GM21576 (cell line): Measurements from ENCODE around the gene S100A9.

Experiments used
- ATAC-seq: cut with Tn5 transposase; IDR thresholded peaks from one replicate; pipeline ENCODE4 v1.9.1; 2021; ENCODE audit warnings: mild to moderate bottlenecking, moderate library complexity; ENCODE audit not compliant: unreplicated experiment

S100A9 gene

DNA sequence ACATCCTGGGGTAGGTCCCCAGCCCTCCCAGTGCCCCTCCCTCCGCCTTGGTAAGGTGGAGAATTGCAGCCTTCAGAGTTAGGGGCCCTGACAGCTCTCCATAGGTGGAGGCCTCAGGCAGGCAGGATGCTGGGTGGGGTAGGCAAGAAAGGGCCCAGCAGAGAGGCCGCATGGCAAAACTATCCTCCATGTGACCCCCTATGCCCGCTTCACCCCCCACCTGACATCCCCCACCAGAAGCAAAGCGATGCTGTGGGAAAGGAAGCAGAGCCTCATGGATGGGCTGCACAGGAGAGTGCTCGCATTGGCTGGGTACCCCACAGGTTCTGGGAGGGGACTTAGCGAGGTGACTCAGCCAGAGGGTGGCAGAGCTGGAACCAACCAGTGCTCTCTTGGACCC, 1.6 kb downstream of the S100A9 start:
- no peak for ATAC-seq

DNA sequence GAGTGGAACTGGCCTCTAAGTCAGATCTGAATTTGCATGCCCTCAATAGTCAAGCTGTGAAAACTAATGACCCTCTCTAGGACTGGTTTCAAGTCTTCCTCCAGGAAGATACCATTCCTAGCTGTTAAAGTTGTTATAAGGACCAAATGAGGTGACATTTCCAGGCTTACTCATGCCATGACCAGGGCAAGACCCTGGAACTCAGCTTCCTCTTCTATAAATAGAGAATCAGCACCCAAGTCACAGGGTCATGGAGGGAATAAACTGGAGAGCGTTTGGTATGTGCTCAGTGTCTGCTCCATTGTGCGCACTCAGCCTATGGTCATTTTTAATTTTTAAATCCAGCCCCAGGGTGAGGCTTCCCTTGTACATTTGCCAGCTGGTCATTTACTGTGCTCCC, 2.5 kb downstream of the S100A9 start:
- ATAC-seq: no peak

DNA sequence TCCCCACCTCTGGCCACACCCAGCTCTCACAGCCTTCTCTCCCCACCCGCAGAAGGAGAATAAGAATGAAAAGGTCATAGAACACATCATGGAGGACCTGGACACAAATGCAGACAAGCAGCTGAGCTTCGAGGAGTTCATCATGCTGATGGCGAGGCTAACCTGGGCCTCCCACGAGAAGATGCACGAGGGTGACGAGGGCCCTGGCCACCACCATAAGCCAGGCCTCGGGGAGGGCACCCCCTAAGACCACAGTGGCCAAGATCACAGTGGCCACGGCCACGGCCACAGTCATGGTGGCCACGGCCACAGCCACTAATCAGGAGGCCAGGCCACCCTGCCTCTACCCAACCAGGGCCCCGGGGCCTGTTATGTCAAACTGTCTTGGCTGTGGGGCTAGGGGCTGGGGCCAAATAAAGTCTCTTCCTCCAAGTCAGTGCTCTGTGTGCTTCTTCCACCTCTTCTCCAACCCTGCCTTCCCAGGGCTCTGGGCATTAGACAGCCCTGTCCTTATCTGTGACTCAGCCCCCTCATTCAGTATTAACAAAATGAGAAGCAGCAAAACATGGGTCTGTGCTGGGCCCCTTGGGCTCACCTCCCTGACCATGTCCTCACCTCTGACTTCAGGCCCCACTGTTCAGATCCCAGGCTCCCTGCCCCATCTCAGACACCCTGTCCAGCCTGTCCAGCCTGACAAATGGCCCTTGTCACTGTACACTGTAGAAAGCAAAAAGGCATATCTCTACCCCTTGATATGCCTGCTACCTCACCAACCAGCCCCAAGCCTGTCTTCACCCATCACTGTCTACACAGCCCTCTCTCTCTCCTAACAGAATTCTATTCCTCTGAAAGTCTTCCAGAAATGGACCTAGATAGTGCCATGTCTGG, 3.2 kb downstream of the S100A9 start:
- no peak for ATAC-seq

DNA sequence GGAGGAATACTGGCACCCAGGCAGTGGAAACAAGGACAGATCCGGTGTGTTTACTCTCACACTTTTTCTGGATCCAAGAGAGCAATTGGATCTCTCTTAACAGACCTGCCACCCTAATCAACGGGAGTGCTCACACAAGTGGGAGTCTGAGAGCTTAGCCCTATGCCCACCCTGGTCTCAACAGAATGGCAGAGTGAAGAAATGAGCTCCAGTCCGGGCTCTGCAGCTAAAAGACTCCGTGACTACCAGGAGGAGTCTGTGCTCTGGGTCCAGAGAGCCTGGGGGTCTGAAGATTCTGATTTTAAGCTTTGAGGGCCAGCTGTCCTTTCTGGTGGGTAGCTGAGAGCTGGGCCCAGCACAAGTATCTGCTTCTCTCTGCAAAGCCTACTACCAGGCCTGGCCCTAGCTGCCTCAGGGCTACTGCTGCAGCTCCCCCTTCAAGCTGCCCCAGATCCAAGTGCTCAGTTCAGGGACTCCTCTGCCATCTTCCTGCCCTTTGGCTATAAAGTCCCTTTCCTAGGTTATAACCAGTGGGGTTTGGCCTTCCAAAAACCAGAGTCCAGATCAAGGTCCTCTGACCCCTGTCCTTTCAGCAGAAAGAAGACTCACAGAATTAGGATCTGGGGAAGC, 3.9 kb downstream of the S100A9 start:
- no peak for ATAC-seq

DNA sequence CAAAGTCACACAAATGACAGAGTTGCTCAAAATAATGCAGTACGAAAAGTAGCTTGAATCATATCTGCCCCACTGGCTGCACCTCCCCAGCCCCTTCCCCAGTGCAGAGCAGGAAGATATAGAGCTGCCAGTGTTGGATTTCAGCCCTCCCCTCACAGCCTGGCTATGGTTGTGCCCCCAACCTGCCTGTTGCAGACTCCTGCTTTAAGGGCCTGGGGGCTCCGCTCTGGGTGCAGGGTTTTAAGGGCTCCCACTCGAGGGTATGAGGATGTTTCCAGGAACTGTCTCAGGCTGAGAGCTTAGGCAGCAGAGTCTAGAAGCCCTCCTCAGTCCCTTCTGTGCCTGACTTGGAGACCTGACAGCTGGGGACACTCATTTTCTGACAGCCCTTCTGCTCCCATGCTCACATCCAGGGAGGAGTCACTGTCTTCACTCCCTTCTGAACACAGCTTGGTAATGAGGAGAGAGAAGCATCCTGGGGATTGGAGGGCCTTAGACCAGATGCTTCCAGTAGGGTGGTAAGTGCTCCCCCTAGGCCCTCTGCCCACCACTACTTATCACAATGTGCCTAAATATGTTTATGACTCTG, 4.6 kb downstream of the S100A9 start:
- ATAC-seq: no peak

DNA sequence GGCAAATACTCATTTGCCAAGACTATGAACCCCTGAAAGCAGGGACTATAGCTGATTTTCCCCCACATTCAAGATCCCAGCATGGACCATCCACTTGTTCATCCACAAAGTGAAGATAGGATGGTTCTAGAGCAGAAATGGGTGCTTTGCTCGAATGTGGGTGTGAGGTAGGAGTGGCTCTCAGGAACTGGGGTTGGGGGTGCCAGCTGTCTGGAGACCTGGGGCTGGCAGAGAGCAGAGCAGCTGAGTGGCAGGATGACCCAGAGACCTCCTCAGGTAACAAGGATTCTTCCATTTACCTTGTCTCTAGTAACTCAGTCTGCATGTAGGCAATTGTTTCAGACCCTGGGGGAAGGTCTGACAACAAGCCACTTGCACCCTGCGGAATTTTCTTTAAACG, 6.0 kb downstream of the S100A9 start:
- ATAC-seq: no peak

DNA sequence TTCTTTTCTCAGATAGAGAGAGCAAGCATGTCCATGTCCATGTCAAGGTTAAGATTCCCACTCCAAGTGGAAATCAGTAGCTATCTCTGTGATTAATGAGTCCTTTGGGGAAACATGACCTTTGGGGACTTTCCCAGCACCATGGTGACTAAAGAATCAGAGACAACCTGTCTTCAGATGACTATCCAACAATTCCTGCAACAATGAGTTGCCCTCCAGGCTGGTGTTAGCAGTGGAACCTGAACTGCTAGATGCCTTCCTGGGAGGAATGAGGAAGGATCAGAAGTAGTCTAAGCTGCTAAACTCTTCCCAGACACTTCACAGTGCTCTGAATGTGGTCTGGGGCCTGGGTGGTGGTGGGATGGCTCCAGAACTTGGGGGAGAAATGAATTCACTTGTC, 6.5 kb downstream of the S100A9 start:
- no peak for ATAC-seq

DNA sequence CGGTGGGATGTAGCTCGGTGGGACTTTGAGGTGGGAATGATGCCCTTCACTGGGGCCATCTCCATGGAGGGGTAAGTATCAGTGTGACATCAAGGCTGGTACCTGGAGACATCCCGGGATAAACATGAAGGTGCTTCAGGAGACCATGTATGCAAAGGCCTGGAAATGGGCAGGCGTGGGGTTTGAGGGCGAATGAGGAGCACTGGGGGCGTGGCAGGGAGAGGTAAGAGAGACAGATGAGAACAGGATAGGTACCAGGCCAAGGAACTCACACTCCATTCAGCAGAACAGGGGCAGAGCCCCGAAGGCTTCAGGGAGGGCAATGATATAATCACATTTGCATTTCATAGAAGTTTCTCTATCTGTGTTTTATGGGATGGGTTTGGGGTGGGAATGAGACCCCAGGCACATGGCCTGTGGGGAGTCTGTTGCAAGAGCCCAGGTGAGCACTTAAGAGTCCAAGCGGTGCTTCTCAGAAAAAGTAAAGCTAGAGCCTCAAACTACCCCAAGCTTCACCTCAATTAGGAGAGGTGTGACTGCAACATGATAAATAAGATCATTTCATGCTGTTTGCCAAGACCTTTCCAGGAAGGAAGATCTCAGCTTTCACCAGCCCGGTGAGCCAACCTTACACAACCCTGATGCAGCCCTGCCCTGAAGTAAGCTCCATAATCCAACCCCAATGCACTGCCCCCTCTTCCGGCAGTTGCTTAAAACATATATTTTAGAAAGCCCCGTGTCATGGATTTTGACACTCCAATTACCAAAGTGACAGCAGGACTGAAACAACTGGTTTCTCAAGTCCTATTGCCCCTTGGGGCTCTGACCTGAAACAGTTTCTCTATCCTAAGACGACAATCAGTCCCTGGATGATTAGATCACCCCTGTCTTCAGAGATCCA, 7.4 kb downstream of the S100A9 start:
- no peak for ATAC-seq

DNA sequence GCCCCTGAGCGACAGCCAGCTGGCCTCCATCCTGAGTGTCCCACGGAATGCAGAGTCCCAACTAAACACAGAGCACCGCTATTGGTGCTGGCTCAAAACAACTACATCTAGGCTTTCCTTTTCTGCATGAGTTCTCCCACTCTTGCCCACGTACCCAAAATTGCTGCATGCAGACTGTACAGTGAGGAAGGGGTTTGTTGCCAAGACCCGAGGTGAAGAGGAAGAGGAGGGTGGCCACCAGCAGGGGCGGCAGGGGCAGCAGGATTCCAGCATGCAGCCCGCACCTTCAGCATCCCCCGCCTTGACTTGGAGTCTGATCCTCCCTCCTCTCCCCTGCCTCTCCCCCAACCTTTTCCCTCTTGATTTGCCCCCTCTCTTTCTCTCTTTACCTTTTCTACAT, 8.0 kb downstream of the S100A9 start:
- no peak for ATAC-seq

DNA sequence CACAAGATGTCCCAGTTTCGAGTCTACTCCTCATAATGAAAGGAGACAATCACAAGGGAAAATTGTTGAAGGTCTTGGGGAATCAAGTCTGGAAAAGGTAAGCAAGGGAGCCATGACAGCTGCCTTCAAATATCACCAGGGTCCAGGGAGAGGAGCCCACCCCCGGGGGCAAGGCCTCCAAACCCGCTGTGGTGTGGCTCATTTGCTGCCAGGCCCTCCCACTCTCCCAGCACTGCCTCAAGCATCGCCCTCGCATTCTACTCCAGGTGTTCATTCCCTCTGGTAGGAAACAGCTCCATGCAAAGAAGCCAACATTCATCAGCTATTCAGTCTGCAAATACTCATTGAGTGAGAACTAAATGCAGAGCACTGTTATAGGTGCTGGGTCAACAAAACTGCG, 8.6 kb downstream of the S100A9 start:
- no peak for ATAC-seq

DNA sequence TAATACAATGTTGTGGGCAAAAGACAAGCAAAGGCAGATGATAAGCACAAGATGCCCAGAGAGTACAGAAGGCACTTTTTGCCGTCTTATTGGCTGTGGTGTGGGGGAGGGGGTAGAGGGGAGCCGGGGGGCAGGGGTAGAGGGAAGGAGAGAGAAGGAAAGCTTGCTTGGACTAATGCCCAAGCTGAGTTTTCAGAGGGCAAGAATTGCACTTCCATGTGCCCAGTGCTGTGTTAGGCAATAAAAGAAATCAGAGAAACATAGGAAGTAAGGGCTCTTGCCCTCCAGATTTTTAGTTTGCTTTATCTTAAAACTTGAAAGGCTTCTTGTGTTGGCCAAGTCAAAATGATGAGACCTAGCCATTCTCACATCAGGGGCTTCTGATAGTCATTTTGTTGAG, 9.4 kb downstream of the S100A9 start:
- ATAC-seq: no peak

DNA sequence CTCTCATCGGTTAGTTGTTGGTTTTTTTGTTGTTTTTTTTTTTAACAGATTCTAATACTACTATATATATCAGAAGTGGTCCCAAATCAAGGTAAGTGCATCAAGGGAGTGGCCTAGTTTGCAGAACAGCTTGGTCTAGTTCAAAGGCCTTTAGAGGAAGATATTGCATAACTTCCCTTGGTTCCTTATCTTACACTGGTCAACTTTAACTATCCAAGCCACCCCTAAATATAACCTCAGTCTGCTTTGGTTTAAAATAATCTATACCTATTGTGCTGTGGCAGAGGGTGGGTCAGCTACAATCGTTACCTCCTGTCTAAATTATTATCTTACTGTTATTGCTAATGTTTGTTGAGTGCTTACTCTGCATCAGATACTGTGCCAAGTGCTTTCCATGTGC, 10.8 kb downstream of the S100A9 start:
- no peak for ATAC-seq

DNA sequence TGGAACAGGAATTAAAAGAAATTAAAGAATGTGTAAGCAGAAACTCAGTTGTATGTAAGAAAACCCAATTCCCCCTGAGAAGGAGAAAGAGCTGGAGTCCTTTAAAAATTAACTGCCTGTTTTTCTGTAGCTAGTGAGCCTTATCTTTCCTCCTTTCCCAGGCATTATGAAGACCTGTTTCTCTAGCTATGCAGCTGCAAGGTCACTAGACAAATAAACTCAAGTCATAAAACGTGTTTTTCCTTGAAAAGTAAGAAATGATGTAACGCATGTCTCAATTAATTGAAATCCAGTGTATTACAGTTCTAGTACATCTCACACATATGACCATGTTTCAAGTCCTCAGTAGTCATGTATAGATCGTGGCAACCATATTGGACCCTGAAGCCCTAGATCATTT, 12.5 kb downstream of the S100A9 start:
- no peak for ATAC-seq

DNA sequence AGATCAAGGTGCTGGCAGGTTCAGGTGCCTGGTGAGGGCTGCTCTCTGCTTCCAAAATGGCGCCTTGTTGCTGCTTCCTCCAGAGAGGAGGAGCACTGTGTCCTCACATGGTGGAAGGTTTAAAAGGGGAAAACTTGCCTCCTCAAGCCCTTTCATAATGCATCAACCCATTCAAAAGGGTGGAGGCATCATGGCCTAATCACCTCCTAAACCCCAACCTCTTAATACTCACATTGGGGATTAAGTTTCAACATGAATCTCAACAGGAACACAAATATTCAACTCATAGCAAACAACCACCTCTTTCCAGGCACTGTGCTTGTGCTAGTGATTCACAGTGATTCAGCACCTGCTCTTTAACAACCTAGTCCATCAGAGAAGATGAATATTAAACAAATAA, 13.6 kb downstream of the S100A9 start:
- no peak for ATAC-seq

DNA sequence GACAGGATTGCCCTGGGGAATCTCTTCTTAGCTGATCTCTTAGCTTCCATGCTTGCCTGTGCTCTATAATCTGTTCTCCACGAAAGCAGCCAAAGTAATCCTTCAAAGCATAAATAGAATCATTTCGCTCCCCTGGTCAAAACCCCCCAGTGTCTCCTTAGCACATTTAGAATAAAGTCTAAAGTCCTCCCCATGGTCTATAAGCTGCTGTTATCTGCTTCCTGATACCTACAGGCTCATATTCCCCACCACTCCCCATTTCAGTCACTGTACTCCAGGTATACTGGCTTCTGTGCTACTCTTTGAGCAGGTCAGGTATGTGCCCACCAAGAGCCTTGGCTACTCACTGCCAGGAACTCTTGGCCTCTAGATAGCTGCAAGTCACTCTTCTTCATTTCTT, 14.9 kb downstream of the S100A9 start:
- ATAC-seq: no peak

DNA sequence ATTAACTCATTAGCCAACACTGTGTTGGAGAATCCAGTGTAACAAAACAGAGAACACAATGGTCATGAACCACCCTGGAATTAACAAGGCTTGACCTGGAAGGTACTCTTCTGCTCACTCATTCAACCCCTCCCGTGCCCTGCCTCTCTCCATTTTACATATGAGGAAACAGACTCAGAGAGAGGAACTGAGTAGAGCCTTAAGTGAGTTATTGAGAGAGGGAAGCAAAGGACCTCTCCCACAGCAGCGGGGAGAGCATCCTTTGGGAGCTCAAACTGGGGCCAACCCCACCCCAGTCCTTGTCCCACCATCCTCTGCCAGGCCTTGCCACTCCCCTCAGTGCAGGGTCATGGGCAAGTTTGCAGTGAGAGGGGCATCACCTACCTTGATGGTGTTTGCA, 16.4 kb downstream of the S100A9 start:
- no peak for ATAC-seq

DNA sequence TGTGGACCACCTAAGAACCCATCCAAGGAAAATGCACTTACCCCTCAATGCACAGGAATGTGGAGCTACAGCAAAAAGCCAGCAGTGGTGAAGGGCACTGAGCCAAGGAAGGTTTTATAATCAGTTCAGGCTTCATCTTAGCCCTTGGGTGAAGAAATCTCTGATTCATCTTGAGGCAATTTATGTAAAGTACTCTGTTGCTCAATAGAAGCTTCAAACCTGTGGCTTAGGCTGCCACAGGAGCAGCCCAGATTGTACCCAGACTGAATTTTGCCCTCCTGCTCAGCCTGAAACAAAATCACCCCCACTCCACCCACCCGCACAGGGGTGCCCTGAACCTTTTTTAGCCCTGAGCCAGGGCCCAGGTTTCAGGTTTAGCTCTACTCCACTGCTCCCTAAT, 17.9 kb downstream of the S100A9 start, which contains the start of gene S100A12:
TSS of gene S100A12 (minus strand) at position 111 of the 400 bp plus-strand sequence. CDS start 1,029 bp downstream, outside the sequence.
- no peak for ATAC-seq

DNA sequence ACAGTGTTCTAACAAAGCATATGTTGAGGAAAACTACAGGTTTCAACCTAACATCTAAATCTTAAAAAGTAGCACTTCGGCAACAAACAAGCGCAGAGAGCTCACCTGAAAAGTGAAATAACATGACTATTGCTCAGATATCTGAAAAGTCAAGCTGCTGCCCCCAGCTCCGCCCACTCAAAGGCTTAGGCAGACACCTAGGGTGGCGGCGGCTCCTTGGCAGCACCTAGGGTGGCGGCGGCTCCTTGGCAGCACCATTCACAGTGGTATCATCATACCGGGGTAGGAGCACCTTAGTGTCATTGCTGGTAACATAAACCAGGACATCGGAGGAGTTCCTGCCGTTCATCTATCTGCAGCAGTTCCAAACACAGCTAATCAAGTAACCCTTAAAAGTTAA, 21.9 kb downstream of the S100A9 start:
- ATAC-seq: no peak

DNA sequence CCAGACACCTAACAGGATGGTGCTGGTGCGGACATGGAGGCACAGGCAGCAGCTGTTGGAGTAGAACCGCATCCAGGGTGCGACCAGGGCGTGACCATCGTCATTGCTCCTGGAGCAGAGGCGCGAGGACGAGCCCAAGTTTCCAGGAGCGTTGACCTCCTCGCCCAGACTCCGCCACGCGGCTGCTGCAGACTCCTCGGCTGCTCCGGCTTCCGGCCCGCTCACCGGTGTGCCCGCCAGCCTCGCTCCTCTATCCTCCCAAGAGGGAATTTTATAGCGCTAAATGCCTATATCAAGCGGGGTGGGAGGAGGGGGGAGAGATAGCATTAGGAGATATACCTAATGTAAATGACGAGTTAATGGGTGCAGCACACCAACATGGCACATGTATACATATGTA, 23.1 kb downstream of the S100A9 start:
- no peak for ATAC-seq

DNA sequence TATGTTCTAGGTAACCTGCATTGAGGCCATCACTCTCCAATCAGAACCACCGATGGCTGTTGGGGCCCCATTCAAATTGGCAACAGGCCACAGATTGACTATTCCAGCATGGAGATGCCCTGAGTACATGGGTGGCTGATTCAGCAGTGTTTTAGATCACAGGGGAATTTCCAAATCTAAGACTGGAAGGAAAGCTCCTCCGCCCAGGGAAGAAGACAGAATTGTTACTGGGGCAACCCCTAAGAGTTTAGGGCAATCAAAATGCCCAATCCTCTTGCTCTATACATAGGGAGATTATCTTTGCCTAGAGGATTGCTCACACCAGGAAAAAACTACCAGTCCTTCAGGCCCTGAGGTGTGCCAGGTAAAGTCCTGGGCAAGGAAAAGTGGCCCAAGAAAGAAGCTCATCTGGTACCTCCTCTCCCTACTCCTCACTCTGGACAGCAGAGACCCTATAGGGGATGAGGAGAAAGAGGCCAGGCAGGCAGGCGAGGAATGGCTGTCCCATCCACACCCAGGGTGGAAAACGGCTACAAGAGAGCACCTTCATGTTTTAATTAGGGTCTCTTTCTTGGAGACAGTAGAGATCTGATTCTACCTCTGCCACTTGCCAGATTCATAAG, 27.4 kb downstream of the S100A9 start:
- ATAC-seq: no peak

DNA sequence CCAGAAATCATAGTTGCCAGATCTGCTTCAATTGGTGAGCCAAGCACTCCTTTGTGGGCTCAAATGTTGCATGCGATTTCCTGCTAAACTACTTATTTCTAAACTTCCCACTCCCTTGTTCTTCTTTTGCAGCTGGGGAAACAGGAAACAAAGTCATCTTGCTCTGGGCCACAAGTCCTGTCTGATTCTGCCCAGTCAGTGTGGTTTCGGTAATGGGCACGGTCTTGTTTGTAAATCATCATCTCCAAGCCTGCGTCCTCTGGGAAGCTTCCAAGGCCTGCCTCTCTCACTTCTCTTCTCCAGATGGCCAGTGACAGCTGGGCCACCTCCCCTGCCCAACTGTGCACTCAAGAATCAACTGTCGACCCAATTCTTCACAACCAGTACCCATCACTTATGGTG, 28.8 kb downstream of the S100A9 start:
- ATAC-seq: no peak
